Measurements from ENCODE around the gene ARID1B.

ARID1B gene

DNA sequence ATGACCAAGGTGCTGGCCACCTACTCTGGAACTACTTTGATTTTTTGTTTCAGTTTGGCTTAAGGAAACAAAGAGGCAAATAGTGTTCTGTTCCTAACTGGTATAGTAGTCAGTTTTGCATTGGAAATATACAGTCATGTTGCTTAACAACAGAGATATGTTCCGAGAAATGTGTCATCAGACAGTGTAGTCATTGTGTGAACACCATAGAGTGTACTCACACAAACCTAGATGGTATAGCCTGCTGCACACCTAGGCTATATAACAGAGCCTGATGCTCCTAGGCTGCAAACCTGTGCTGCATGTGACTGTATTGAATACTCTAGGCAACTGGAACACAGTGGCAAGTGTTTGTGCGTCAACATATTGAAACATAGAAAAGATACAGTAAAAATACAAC, 80.4 kb downstream of the ARID1B start:
- TF ChIP-seq POLR2AphosphoS5 (IDR thresholded peaks at IDR 0.05; ENCODE audit: low read depth, low read length) (no peak), SIN3A (IDR thresholded peaks at IDR 0.05; ENCODE audit: borderline replicate concordance, insufficient read depth, low read length) (no peak), TAF1 (IDR thresholded peaks at IDR 0.05; ENCODE audit: borderline replicate concordance, insufficient read depth, low read length) (no peak)

DNA sequence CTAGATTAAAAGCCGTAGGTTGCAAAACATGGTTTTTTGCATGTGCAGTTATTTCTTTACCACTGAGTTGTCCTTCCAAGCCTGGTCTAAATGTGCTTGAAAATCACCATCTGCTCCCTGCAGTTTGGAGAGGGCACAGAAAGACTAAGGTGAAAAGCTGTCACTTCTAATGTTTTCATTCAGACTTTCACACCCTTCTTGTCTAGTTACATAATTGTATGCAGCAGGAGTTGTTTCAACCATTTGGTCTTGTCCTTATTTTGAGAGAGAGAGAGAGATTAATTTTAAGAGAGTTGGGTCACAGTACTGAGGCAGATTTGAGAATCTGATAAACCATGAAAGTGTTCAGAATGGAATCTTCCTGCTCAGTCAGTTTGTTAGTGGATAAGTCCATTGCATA, 82.5 kb downstream of the ARID1B start:
- no peak for TF ChIP-seq TAF1 (IDR thresholded peaks at IDR 0.05; ENCODE audit: borderline replicate concordance, insufficient read depth, low read length)
- TF ChIP-seq POLR2AphosphoS5 (IDR thresholded peaks at IDR 0.05; ENCODE audit: low read depth, low read length): no peak
- TF ChIP-seq, protein P1, sequence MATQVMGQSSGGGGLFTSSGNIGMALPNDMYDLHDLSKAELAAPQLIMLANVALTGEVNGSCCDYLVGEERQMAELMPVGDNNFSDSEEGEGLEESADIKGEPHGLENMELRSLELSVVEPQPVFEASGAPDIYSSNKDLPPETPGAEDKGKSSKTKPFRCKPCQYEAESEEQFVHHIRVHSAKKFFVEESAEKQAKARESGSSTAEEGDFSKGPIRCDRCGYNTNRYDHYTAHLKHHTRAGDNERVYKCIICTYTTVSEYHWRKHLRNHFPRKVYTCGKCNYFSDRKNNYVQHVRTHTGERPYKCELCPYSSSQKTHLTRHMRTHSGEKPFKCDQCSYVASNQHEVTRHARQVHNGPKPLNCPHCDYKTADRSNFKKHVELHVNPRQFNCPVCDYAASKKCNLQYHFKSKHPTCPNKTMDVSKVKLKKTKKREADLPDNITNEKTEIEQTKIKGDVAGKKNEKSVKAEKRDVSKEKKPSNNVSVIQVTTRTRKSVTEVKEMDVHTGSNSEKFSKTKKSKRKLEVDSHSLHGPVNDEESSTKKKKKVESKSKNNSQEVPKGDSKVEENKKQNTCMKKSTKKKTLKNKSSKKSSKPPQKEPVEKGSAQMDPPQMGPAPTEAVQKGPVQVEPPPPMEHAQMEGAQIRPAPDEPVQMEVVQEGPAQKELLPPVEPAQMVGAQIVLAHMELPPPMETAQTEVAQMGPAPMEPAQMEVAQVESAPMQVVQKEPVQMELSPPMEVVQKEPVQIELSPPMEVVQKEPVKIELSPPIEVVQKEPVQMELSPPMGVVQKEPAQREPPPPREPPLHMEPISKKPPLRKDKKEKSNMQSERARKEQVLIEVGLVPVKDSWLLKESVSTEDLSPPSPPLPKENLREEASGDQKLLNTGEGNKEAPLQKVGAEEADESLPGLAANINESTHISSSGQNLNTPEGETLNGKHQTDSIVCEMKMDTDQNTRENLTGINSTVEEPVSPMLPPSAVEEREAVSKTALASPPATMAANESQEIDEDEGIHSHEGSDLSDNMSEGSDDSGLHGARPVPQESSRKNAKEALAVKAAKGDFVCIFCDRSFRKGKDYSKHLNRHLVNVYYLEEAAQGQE (IDR thresholded peaks at IDR 0.05; ENCODE audit: insufficient read depth in 1 of 2, low read depth in 2 of 2, low read length in 2 of 2): no peak
- no peak for TF ChIP-seq SIN3A (IDR thresholded peaks at IDR 0.05; ENCODE audit: borderline replicate concordance, insufficient read depth, low read length)
- TF ChIP-seq FOXP2 (optimal IDR thresholded peaks at IDR 0.05; ENCODE audit: borderline replicate concordance, extremely low read depth, extremely low read length, insufficient read depth): no peak

DNA sequence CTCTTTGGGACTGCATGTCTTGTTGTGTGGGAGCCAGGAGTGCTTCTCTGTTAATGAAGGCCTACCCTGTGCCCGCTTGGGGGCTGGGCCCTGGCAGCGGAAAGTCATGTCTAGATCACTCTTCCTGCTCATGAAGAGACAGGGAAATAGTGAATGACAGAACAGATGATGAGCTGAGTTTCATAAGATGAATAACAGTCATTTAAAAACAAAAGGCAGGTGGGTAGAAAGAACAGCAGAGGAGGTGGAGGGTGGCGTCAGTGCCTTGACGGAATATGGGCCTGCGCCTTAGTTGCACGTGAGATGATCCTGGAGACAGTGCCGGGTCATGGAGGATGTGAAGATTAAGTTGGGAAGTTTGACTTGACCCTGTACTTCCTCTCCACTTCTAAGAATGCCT, 85.5 kb downstream of the ARID1B start:
- no peak for TF ChIP-seq FOXP2 (optimal IDR thresholded peaks at IDR 0.05; ENCODE audit: borderline replicate concordance, extremely low read depth, extremely low read length, insufficient read depth)
- no peak for TF ChIP-seq SIN3A (IDR thresholded peaks at IDR 0.05; ENCODE audit: borderline replicate concordance, insufficient read depth, low read length)
- TF ChIP-seq, protein P1 (IDR thresholded peaks at IDR 0.05; ENCODE audit: insufficient read depth in 1 of 2, low read depth in 2 of 2, low read length in 2 of 2): no peak
- TF ChIP-seq POLR2AphosphoS5 (IDR thresholded peaks at IDR 0.05; ENCODE audit: low read depth, low read length): no peak
- no peak for TF ChIP-seq TAF1 (IDR thresholded peaks at IDR 0.05; ENCODE audit: borderline replicate concordance, insufficient read depth, low read length)

DNA sequence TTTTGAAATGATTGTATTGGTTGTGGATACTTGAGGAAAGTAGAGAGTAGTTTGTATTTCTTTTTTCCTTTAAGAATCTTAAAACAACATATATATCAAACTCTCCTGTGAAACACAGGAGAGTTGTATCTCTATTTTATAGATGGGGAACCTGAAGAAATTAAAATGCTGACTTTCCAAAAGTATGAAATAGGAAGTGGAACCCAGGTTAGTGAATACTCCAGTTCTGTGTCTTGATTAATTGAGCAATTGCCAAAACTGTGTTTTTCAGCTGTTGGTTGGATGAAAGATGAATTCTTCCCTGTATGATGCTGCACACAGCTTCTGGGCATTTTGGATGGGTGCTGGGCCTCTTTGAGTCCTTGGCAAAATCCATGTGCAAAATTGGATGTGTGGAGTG, 86.3 kb downstream of the ARID1B start:
- TF ChIP-seq SIN3A (IDR thresholded peaks at IDR 0.05; ENCODE audit: borderline replicate concordance, insufficient read depth, low read length) (no peak), TAF1 (IDR thresholded peaks at IDR 0.05; ENCODE audit: borderline replicate concordance, insufficient read depth, low read length) (no peak), POLR2AphosphoS5 (IDR thresholded peaks at IDR 0.05; ENCODE audit: low read depth, low read length) (no peak), FOXP2 (optimal IDR thresholded peaks at IDR 0.05; ENCODE audit: borderline replicate concordance, extremely low read depth, extremely low read length, insufficient read depth) (no peak)
- TF ChIP-seq, protein P1 (IDR thresholded peaks at IDR 0.05; ENCODE audit: insufficient read depth in 1 of 2, low read depth in 2 of 2, low read length in 2 of 2): no peak

DNA sequence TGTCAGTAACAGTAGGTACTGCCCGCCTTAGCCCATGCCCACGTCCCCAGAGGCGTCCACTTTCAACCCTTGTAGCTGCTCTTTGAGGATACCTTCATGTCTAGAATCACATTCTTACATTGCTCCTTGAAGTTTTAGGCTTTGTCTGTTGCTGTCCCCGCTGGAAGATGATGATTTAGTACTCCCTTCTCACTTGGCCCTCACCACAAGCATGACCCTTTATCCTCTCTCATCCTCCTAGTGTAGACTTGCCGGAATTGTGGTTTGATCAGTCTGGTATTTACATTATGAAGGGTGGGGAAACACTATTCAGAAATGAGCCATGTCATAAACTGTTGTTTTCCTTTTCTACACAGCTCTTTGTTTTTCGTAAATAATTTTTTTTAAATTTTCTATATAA, 87.4 kb downstream of the ARID1B start:
- TF ChIP-seq, protein P1 (IDR thresholded peaks at IDR 0.05; ENCODE audit: insufficient read depth in 1 of 2, low read depth in 2 of 2, low read length in 2 of 2): no peak
- no peak for TF ChIP-seq POLR2AphosphoS5 (IDR thresholded peaks at IDR 0.05; ENCODE audit: low read depth, low read length)
- TF ChIP-seq TAF1 (IDR thresholded peaks at IDR 0.05; ENCODE audit: borderline replicate concordance, insufficient read depth, low read length): no peak
